Right atrium auricular region (tissue), 2 donors: ENCODE measurements around the gene ADIG. TPM values are rescaled to one million over a fixed set of nuclear protein-coding genes. Genes with fewer than 3 reads are reported as not detected.

Experiments used
- DNase-seq: peaks from one replicate; pipeline ENCODE4 v3.0.0-alpha.2; 2019; ENCODE audit warnings: low spot score
- H3K27ac ChIP-seq, 2 donors: fragments of 200-600 bp; sonication (generic); 1 replicate in 1 of 2; 2 replicates in 1 of 2; pipeline ENCODE4 v1.5.1; 2016 to 2019
- H3K27me3 ChIP-seq, 2 donors: fragments of 200-600 bp; sonication (generic); one replicate each; pipeline versions ENCODE4 v1.5.1 to v1.6.0; 2017 to 2019
- H3K36me3 ChIP-seq: fragments of 200-600 bp; sonication (generic); one replicate; pipeline ENCODE4 v1.5.1; 2016
- H3K4me1 ChIP-seq, 2 donors: fragments of 200-600 bp; sonication (generic); one replicate each; pipeline versions ENCODE4 v1.5.1 to v1.6.0; 2017 to 2019
- H3K4me3 ChIP-seq, 2 donors: fragments of 200-600 bp; sonication (generic); 1 replicate in 1 of 2; 2 replicates in 1 of 2; pipeline ENCODE4 v1.5.1; 2017 to 2019; ENCODE audit warnings: mild to moderate bottlenecking in 1 of 2, moderate library complexity in 1 of 2
- H3K9me3 ChIP-seq, 2 donors: fragments of 200-600 bp; sonication (generic); one replicate each; pipeline ENCODE4 v1.5.1; 2019
- total RNA-seq, 2 donors: library from RNA; depleted of rRNA; stranded (reverse); fragments of >200 nt; gene quantifications; one replicate each; pipeline ENCODE4 v1.1.0, GENCODE V29; 2016
- TF ChIP-seq, protein P1 (sequence below), 2 donors: fragments of 200-600 bp; sonication (generic); IDR thresholded peaks; one replicate each; pipeline ENCODE4 v1.5.1; 2019; ENCODE audit warnings: antibody characterized with exemption in 2 of 2

Gene ADIG
- total RNA-seq, 2 donors from 2014 or later = not detected

DNA sequence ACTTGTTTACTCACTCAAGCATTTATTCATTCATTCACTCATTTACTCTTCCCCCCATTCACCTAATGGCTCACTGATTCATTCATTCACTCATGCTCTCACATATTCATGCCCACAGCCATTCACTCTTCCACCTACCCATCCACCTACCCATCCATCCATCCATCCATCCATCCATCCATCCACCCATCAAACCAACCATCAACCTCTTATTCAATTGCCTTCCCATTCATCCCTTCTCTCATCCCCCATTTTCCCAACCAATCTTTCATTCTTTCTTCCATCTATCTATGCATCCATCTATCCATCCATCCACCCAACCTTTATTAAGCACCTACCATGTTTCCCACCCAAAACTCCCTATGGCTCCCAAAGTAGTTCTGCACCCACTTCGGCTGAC is 19.1 kb downstream of the ADIG start:
- TF ChIP-seq, protein P1, sequence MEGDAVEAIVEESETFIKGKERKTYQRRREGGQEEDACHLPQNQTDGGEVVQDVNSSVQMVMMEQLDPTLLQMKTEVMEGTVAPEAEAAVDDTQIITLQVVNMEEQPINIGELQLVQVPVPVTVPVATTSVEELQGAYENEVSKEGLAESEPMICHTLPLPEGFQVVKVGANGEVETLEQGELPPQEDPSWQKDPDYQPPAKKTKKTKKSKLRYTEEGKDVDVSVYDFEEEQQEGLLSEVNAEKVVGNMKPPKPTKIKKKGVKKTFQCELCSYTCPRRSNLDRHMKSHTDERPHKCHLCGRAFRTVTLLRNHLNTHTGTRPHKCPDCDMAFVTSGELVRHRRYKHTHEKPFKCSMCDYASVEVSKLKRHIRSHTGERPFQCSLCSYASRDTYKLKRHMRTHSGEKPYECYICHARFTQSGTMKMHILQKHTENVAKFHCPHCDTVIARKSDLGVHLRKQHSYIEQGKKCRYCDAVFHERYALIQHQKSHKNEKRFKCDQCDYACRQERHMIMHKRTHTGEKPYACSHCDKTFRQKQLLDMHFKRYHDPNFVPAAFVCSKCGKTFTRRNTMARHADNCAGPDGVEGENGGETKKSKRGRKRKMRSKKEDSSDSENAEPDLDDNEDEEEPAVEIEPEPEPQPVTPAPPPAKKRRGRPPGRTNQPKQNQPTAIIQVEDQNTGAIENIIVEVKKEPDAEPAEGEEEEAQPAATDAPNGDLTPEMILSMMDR (IDR thresholded peaks at IDR 0.05) = no peak
- Histone ChIP-seq H3K27ac (no peak overlapping the region), H3K4me1 (peaks cover 0 to 10% of the 10 kb centered on the region in 2 donors), H3K36me3 (no peaks in the 10 kb centered on the region), H3K27me3 (peaks cover 5% of the 10 kb centered on the region in 2 donors), H3K9me3 (no peaks in the 10 kb centered on the region), H3K4me3 (no peak overlapping the region)
- DNase-seq = no peak

DNA sequence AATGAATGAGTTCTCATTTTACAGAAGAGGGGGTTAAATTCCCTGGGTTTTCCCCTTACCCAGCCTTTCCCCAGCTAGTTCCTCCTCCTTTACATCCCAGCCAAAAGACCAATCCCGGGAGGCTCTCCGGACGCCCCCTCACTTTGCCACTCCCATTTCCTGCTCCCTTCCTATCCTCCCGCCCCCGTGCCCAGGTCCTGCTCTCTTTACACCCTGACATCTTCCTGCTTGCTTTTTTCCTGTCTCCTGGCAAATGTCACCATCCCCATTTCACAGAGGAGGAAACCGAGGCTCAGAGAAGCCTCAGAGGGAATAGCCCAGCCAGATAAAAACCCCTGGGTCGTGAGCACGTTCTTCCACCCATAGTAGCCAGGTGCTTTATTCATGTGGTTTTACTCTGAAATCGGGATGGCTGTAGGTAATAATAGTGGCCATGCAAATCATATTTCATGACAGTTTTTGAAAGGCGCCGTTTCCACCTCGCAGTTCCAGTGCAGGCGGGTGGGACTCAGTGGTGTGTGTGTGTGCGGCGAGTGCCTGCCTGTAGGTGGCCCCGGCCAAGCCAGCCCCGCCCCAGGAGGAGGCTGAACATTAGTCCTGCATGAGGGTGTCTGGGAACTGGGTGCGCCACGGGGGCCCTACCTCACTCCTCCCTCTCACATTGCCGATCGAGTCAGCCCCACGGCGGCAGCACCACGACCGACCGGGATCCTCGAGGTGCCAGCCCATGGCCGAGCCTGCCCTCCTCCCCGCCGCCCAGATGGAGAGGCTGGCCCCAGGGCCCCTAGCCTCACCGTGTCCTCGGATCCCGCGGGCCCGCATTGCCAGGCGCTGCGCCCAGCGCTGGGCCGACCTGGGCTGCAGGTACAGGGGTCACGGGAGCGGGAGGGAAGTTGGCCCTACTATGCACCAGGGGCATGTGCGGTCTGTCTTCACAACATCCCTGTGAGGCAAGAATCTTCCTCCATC is 20.5 kb downstream of the ADIG start, which contains the start of gene ARHGAP40:
Gene ARHGAP40 (plus strand): TSS at position 594 of the 969 bp plus-strand sequence.
- H3K4me1 ChIP-seq = peaks cover 0 to 10% of the 10 kb centered on the region in 2 donors
- H3K27me3 ChIP-seq = peaks cover 5% of the 10 kb centered on the region in 2 donors
- no peak for DNase-seq
- TF ChIP-seq, protein P1 (IDR thresholded peaks at IDR 0.05) = no peak
- H3K4me3 ChIP-seq = no peak within 1 kb of the TSS
- H3K9me3 ChIP-seq = no peaks in the 10 kb centered on the region
- no peak within 1 kb of the TSS for H3K27ac ChIP-seq
- no peaks in the 10 kb centered on the region for H3K36me3 ChIP-seq

DNA sequence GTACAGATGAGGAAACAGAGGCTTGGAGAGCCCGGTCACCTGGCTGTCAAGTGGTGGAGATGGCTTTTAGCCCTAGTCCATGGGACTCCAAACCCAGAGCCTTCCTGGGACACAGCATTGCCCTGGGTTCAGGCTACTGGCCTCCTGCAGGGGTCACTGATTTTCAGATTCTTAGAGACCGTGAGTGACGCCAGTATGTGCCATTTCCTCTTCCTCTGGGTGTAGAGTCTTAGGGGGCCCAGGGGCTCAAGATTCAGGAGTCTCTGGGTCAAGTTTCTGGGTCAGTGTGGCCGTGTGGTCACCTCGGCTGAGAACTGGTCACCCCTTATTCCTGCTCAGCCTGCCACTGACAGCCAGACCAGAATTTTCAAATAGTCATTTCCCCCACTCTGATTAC is 21.2 kb downstream of the ADIG start:
- Histone ChIP-seq H3K27ac (no peak overlapping the region), H3K4me3 (no peak overlapping the region), H3K36me3 (no peaks in the 10 kb centered on the region), H3K9me3 (no peaks in the 10 kb centered on the region), H3K27me3 (peaks cover 5% of the 10 kb centered on the region in 2 donors), H3K4me1 (peaks cover 0 to 10% of the 10 kb centered on the region in 2 donors)
- TF ChIP-seq, protein P1 (IDR thresholded peaks at IDR 0.05) = no peak
- no peak for DNase-seq

DNA sequence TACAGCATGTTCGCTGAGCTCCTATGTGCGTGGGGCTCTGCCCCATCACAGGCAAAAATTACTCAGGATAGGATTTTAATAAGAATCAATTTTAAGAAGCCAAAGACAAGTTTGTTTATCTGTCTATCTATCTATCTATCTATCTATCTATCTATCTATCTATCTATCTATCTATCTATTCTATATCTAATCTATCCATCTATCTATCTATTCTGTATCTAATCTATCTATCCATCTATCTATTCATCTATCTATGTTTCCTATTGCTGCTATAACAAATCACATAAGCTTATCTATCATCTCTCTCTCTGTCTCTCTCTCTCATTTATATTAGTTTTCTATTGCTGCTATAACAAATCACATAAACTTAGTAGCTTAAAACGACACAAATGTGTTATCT is 22.3 kb downstream of the ADIG start:
- Histone ChIP-seq H3K27me3 (peaks cover 5% of the 10 kb centered on the region in 2 donors), H3K9me3 (no peaks in the 10 kb centered on the region), H3K4me1 (peaks cover 0 to 10% of the 10 kb centered on the region in 2 donors), H3K36me3 (no peaks in the 10 kb centered on the region), H3K4me3 (no peak overlapping the region), H3K27ac (no peak overlapping the region)
- TF ChIP-seq, protein P1 (IDR thresholded peaks at IDR 0.05) = no peak
- no peak for DNase-seq

DNA sequence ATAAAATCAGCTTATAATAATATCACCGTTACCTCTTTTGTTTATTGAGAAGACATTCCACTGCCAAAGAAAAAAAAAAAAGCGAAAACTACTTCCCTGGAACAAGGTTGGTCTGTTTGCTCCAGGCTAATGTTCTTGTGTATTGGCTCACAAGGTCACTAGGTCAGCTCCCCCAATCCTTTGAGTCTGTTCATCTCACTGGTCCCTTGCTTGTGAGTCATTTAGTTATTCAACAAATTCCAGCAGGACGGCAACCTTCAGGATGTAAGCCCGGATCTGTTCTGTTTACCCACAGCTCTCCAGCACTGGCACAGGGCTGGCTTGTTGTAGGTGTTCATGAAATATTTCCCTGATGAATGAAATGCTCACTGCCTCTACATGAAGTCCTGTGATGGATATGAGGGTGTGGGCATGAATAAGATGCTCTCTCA is 23.9 kb downstream of the ADIG start:
- no peak overlapping the region for H3K4me3 ChIP-seq
- no peak for DNase-seq
- H3K27me3 ChIP-seq = peaks cover 5% of the 10 kb centered on the region in 2 donors
- H3K27ac ChIP-seq = no peak overlapping the region
- TF ChIP-seq, protein P1 (IDR thresholded peaks at IDR 0.05) = no peak
- H3K36me3 ChIP-seq = no peaks in the 10 kb centered on the region
- no peaks in the 10 kb centered on the region for H3K9me3 ChIP-seq
- H3K4me1 ChIP-seq = peaks cover 0 to 10% of the 10 kb centered on the region in 2 donors
